ENCODE results near the gene ISG20.
A peak's percentile ranks its signal among the peaks of the same experiment; 100 is the strongest.
"Not testable (repeated sequence)": the region's sequence is repeated elsewhere in the genome, so short reads cannot be mapped to it uniquely, and the experiment has no call there.

The ISG20 gene

DNA sequence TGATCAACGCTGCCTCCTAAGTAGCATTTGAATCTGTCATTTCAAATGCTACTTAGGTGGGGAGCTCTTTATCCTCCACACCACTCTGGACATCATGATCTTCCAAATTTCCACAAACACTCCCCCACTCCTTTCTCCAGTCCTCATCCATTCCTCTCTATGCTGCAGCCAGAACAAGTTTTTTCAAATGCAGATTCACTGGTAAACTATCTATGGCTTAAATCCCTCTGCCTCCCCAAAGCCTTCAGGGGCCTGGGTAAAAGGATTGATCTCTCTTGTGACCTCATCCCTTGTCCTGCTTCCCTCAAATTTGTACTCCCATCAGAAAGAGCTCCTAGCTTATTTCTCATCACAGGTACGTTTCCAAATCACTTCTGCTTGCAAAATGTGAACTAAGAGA, 19.0 kb upstream of the ISG20 start:
- DNase-seq, result no peak

DNA sequence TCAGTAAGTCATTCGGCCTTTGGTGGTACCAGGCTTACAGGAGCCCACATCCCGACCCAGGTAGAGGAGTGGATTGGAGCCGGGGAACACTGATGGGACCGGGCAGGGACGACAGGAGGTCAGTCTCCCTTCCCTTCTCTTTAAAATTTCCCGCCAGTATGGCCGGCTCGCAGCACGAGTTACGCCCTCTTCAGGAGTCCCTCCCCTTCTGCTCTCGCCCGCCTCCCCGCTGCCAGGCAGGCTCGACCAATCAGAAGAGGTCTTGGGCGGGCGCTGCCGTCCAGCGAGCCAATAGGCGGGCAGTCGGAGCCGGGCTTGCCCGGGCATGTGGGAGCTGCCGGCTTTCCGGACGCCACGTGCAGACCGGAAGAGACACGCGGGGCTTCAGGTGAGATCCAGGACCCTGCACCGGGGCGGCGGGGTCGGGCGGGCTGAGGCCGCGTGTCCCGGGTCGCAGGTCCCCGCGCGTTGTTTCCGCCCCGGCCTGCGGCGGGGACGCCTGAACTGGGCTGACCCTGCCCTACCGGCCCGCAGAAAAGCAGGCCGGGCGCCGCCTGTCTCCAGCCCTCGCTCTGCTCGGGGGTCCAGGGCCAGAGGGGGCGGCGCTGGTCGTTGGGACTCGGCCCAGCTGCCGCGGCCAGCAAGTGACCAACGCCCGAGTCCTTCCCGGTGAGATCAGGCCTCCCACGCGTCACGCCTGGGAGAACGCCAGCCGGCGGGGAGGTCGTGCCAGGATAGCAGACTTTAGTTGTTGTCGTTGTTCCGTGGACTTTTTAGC, 17.6 kb upstream of the ISG20 start, which contains the start of gene AEN:
Gene AEN (plus strand): TSS at position 346 of the 778 bp plus-strand sequence. CDS start 4,870 bp downstream, outside the sequence.
- DNase-seq, result peak; percentile 93

DNA sequence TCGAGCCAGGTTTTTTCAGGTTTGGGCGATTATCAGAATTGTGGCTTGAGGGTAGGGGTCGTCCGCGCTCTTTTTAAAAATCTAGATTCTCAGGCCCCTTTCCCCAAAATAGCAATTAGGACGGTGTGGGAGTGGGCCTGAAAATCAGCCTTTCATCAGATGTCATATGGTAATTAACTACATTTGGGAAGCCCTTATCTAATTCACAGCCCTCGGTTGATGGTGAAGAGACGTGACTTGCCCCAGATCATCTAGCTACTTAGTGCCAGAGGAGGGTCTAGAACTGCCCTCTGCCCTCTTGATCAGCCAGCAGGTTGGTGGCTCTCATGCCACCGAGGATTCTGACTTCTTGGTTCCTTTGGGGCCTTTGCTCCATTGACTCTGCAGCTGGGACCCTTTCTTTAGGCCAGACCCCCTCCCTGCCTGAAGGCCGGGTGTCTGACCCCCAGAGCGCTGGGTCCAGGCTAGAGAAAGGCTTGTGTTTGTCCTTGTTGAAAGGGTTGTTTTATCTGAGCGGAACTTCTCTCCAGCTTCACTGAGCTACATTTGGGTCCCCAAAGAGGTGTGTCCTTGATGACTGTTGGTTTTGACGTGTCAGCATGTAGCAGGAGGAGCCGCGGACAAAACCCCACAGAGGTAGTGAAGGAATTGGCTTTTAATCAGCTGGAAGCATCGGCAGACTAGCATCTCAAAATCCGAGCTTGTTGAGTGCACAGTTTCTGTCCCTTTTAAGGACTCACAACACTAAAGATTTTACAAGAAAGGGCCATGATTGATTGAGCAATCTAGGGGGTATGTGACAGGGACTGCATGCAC, 16.8 kb upstream of the ISG20 start:
- DNase-seq, result peak; percentile 54

DNA sequence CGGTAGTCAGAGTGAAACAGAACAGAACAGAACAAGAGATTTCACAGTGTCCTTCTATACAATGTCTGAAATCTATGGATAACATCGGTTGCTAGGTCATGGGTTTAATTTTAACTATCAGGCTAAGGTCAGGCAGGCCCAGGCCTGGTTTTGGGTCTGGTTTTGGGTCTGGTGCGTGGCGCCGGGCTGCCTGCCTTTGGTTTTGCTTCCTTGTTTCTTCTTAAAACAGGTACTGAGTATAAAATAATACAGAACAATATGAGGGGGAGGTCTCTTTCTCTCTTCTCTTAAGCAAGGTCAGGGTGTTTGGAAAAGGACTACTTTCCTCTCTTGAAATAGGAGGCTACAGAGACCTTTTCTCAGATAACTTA, 16.2 kb upstream of the ISG20 start:
- DNase-seq, result no peak

DNA sequence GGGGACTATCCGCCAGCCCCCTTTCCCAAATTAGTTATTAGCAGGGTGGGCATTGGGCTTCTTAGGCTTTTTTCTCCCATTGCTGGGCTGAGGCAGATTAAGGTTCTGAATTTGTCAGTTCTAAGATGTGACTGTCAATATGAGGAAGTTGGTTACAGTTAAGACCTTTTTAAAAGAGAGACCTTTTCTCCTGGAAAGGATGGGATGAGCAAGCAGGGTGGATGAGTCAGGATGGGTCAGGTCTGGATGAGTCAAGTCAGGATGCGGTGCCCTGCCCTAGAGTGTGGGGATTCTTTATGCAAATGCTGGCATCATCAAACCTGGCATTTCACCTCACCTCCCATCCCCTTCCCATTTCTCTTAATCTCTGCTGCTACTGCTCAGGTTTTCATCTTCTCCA, 15.8 kb upstream of the ISG20 start:
- no peak for DNase-seq

DNA sequence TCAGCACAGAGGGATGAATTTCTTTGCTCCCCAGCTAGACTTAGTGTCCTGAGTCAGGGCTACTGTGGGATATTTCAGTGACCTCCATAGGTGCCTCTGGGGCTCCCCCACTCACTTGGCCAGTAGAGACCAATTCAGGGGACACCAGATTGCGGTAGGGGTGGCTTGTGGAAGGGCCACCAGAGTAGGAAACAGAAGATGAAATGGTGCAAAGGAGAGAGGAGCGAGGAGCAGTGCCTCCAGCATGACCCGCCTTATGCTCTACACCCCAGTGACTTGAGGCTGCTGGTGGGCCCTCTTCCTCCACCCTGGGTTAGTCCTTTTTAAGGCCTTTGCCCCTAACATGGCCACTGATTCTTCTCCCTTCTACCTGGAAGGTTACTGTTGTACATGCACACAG, 15.2 kb upstream of the ISG20 start:
- DNase-seq, result no peak

DNA sequence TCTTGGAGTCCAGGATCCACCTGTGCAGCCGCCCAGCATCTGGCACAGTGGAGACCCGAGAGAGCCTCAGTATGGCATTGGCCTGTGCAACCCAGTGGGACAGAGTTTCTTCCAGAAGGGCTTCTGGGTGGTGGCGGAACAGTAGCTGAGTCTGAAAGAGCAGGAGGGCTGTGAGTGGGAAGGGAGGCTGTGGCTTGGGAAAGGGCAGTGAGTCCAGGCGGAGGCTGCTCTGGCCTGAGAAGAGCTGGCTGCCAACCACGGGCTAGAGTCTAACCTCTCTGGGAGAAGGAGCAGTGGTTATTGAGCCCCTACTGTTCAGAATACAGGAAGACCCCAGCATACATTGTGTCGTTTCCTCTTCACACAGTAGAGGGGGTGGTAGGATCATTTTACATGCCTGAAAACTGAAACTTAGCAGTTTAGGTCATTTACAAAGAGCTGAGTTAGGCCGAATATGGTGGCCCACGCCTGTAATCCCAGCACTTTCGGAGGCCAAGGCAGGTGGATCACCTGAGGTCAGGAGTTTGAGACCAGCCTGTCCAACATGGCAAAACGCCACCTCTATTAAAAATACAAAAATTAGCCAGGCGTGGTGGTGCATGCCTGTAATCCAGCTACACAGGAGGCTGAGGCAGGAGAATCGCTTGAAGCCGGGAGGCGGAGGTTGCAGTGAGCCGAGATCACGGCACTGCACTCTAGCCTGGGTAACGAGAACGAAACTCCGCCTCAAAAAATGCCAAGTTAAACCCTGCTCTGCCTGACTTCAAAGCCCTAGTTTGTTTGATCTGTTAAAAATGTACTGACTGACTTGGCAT, 14.5 kb upstream of the ISG20 start:
- DNase-seq, result peak; percentile 42

DNA sequence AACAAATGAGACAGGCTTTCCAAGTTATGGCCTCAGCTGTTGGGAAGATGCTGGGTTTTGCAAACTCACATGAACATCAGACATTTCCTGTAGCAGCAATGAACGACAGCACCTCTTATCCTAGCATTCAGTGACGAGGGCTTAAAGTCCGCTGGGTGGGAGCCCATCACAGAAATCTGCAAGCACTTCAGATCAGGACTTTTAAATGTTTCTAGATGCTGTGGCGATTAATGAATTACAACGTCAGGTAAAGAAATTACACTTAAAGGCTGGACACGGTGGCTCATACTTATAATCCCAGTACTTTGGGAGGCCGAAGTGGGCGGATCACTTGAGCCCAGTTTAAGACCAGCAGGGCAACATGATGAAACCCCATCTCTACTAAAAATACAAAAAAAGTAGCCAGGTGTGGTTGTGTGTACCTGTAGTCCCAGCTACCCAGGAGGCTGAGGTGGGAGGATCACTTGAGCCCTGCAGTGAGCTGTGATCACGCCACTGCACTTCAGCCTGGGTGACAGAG, 13.8 kb upstream of the ISG20 start:
- DNase-seq, result no peak

DNA sequence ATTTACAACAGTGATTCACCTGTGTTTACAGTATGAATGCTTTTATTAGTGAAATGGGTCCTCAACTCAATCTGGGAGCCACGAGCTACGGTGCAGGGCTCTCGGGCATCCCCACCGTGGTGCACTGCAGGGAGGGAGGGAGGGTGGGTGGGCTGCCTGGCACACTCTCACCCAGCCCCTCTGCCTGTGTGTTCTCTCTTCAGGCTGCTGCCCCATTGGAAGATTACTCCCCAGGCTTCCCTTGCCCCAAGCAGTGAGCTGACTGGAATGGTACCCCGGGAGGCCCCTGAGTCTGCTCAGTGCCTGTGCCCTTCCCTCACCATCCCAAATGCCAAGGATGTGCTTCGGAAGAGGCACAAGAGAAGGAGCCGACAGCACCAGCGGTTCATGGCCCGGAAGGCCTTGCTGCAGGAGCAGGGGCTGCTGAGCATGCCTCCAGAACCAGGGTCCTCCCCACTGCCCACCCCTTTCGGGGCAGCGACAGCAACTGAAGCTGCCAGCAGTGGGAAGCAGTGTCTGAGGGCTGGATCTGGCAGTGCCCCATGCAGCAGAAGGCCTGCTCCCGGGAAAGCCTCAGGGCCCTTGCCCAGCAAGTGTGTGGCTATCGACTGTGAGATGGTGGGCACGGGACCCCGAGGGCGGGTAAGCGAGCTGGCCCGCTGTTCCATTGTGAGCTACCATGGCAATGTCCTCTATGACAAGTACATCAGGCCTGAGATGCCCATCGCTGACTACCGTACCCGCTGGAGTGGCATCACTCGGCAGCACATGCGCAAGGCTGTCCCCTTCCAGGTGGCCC, 12.7 kb upstream of the ISG20 start:
- DNase-seq, result no peak

DNA sequence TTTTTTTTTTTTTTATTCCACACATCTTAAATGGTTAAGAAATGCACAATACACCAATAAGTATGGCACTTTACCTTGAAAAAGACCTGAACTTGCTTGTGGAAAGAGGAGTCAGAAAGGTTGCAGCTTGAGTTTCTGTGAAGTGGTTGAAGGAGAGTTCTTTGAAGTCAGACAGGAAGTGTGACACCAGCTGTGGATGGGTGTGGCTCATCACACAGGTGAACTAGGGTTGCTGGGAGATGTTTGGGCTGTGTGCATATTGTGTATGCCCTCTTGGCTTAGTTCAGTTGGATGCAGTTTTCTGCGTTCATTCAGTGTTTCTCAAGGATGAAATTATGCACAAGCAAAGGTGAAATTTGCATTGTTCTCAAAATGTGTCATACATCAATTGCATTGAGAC, 11.4 kb upstream of the ISG20 start:
- DNase-seq, result peak; percentile 71

DNA sequence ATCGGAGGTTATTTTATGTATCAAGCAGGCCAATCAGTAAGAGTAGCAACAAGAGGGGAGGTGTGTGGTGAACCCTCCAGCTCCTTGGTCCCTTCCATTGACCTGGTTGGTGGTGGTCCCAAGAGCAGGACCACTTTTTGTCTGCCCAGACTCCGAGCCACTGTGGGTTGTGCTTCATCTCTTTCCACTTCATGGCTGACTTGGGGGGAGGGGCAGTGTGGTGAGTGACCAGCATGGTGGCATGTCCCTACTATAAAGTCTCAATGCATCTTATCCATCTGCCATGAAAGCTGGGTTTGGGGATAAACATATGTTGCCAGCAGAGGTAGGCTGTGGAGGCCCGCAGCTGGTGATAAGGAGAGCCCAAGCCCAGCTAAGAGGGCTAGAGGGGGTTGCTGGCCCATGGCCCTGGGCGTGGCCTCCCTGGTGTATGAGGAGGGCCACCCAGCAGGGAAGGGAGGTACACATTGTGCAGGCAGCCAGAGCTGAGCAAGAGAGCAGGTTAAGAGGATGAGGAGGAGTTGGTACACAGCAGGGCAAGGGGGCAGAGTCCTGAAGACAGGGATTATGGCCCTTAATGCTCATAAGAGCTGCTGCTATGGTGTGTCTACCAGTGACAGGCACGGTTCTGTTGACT, 10.7 kb upstream of the ISG20 start:
- no peak for DNase-seq

DNA sequence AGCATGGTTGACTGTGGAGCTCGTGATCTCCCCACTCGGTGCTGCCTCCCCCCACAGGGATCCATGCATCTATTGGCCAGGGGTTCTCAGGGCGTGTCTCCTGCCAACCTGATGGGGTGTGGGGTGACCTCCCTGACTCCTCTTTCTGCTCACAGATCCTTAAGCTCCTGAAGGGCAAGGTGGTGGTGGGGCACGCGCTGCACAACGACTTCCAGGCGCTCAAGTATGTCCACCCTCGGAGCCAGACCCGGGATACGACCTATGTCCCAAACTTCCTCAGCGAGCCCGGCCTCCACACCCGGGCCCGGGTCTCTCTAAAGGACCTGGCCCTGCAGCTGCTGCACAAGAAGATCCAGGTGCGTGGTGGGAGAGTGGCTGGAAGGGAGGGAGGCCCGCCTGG, 9.7 kb upstream of the ISG20 start:
- no peak for DNase-seq

DNA sequence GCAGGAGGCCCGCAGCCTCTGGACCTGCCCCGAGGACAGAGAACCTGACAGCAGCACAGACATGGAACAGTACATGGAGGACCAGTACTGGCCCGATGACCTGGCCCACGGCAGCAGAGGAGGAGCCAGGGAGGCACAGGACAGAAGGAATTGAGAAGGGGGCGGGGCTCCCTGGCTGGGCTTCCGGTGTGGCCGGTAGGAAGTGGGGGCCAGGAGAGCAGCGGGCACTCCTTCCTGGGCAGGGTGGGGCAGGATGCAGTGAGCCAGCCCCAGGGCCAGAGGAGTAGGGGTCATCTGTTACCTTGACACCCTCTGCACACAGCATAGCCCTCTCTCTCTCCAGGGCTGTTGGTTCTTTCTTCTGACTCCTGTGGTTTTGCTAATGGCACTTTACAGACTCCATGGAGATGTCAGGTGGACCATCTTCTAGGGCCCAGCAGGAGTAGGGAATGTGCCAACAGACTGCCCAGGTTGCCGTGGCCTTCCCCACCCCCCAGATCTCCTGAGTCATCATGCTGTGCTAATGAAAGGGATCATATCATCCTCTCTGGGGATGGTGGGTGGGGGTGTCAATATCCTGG, 8.6 kb upstream of the ISG20 start:
- no peak for DNase-seq

DNA sequence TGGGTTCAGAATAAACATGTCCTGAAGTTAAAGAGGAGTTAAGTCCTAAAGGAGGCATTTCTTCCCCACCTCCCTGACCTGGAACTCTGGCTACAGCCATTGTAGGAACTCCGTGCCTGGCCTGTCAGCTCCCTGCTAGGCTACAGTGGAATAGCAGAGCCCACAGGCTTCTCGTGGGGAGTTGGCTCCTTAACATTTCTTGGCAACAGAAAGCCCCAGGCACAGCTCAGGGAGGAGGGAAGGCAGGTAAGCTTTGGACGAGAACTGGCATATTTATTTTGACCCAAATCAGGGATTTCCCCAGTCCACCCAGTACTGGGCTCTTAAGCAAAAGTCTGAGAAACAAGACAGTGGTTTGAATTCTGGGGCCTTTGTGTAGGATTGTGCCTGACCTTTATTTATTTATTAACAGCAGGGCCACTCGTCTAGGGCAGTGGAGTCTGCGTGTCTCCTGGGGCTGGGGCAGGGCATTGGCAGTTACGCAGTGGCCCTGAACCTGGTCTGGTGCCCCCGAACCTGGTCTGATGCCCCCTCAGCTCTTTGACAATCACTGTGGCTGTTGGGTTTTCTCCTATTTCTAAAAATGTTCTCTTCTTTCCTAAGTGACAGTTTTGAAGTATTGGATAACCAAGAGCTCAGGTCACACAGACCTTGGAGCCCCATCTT, 7.9 kb upstream of the ISG20 start:
- DNase-seq, result no peak

DNA sequence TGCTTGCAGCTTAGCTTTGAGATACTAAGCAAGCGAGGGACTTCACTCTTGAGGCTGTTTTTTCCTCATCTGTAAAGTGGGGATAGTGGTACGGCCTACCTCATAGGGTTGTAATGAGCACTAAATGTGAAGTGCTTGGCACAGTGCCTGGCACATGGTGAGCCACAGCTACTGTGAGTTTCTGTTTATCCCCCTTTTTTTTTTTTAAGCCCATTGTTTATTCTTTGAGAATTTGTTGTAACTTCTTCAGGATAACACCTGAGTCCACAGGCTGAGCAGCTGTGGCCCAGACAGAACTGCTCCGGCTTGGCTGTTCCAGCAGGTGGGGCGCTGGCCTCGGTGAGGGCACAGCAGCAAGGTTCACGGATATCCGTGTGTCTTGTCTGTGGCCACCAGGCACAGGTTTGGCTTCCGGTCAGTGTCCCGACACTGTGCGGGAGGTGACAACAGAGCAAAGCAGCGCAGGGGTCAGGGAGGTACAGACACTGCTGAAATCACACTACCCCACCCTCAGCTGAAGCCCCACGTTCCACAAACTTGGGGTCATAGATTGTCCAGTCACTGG, 7.3 kb upstream of the ISG20 start:
- no peak for DNase-seq

DNA sequence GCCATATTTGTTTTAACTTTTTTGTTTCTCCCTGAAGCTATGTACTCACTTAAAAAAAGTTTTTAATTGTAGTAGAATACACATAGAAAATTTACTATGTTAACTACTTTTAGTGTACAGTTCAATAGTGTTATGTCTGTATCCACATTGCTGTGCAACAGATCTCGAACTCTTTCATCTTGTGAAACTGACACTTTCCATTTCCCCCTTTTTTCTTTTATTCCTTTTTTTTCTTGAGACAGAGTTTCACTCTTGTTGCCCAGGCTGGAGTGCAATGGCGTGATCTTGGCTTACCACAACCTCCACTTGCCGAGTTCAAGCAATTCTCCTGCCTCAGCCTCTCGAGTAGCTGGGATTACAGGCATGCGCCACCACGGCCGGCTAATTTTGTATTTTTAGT, 6.0 kb upstream of the ISG20 start:
- not testable (repeated sequence) for DNase-seq

DNA sequence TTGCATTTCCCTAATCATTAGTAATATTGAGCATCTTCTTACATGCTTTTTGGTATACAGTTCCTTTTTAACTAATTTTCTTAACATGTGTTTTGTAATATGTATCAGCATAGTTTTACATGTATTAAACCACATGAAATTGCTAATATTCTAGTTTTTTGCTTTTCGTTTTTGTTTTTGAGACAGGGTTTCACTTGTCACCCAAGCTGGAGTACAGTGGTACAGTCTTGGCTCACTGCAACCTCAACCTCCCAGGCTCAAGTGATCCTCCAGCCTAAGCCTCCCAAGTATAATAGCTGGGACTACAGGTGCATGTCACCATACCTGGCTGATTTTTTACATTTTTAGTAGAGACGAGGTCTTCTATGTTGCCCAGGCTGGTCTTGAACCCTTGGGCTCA, 4.4 kb upstream of the ISG20 start:
- no peak for DNase-seq

DNA sequence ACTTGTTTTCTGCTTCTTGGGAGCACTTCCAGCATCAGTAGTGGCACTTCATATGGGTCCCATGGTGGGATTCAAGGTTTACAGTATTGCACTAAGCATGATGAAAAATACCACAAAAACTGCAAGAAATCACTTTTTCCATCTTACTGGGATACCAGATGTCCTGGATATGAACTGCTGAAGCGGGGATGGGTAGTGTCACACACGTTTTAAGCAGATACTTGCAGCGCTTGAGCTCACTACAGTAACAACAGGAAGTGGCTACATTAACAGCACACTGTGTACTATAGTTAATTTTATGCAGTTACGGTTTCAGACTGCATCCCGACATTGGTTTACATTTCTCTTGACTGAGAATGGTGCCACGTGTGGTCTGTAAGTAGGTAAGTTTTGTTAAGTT, 3.5 kb upstream of the ISG20 start:
- no peak for DNase-seq

DNA sequence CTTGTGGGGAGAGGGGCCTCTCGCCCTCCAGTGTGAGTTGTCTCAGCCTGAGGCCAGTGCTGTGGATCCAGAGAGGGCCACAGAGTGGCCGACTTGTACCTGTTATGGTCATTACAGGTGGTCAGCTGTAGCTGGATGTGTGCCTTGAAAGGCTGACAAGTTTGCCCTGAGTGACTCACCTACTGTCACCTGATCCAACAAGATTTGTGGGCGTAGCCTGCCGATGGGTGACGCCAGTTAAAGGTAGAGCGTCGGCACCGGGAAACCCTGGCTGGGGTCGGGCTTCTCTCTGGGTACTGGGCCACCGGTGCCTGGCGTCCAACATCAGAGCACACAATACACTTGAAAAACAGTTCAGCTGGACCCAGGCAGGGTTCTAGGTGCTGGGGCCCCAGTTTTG, 2.8 kb upstream of the ISG20 start:
- DNase-seq, result peak; percentile 80

DNA sequence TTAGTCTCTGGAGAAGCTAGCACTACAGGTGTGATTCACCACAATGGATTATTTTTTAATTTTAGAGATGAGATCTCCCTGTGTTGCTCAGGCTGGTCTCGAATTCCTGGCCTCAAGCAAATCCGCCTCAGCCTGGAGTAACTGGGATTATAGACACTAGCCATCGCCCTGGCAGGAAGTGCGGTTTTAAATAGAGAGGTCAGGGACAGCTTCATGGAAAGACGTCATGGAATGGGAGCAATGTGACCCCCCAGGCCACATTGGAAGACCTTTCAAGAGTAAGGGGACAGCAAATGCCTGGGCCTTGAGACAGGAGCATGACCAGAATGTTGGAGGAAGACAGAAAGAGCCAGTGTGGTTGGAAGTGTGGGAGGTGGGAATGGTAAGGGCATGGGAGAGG, 2.2 kb upstream of the ISG20 start:
- no peak for DNase-seq

DNA sequence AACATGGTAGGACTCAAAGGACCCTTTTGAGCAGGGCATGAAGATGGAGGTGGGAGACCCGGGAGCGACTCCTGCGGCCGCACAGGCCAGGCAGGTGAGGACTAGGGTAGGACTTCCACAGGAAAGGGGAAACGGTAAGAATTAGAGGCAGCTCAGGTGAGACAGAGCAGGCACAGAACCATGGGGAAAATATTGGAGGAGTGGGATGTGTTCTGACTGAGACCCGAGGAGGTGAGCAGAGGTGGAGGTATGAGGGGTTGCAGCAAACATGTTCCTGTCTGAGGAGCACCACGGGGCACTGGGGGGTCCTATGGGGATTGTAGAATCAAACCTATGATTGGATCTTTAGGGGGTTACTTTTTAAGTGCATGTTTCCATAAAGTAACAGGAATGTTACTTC, 1.4 kb upstream of the ISG20 start:
- no peak for DNase-seq

Data from activated CD4-positive, alpha-beta T cell treated with anti-CD3 and anti-CD28 coated beads, Interleukin-2, amount 50 U/mL, for 1 hour (primary cell).